Limb (tissue), 2 donors: ENCODE data around the gene TEC.
"Not testable (repeated sequence)": the region's sequence is repeated elsewhere in the genome, so short reads cannot be mapped to it uniquely, and the experiment has no call there.

Experiments used
- DNase-seq, 2 donors: peaks; one replicate each; pipeline ENCODE4 v3.0.0-alpha.2; 2016; ENCODE audit errors: extremely low spot score in 2 of 2

Gene TEC

DNA sequence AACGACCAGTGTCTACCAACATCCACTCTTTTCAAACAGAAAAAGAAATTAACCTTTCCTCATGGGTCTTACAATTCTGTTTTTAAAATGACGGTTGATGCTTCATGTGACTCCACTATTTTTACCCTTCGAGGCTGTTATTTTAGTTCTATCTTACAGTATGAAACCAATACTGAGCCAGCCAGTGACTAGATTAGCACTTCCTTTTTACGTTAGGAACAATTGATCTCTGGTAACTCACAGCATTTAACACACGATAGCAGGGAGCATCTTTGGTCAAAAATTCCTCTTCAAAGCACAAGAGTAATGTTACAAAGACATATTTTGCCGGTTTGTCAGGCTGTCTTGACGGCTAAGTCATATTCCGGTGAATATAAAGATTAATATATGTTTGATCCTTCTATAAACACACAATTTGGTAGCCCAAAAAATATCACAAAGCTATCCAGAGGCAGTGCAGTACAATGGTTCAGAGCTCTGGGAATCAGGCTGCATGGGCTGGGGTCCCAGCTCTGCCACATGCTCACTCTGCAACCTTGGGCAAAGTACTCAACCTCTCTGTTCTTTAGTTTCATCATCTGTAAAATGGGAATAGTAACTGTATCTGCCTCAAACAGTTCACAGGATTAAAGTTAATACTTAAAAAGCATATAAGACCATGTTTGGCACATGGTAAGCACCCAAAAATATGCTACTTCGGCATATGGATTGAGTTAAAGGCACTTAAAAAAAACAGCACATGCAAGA lies 72.7 kb downstream of the TEC start:
- no peak for DNase-seq

DNA sequence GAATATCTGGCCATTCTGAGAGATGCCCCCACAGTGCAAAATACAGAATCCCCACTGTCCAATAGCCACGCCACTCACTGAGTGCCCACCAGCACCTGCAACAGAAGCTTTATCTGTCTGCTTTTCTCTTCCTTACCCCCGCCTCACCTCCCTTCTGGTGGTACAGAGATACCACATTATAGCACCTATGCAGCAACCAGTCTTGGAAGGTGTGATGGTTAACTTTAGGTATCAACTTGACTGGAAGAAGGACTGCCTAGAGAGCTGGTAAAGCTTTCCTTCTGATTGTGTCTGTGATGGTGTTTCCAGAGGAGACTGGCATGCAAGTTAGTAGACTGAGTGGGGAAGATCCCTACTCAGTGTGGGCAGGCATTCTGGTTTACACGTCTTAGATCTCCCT lies 73.8 kb downstream of the TEC start:
- DNase-seq = no peak

DNA sequence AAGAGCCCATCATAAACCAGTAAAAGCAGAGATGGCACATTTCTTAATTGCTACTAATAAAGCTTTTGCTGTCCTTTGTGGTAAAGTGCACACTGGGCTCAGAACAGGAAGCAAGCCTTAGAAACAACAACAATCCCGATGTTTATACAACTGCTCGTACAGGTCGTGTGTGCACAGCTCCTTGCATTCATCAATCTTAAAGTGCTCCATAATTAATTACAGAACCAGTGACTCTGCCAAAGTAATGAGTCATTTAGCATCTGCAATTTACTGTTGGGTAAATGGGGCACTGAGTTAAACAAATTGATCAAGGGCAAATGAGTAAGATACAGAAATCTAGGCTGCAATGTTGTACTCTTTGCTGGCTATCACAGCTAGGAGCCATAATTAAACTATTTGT lies 74.3 kb downstream of the TEC start:
- no peak for DNase-seq

DNA sequence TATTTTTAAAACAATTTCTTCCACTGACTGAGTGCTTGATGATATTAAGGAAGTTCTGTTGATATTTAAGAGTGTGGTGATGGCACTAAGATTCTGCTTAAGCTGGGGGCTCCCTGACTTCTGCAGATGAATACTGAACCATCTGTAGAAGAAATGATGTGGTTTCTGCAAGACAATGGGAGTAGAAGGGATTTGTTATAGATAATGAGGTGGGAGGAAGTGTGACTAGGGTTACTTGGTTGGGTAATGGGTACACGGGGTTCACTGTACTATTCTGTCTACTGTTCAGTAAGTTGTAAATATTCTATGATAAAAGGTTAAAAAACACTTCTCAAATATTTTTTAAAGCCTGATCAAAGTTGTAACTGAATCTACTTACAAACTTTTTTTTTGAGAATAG lies 74.7 kb downstream of the TEC start:
- no peak for DNase-seq

DNA sequence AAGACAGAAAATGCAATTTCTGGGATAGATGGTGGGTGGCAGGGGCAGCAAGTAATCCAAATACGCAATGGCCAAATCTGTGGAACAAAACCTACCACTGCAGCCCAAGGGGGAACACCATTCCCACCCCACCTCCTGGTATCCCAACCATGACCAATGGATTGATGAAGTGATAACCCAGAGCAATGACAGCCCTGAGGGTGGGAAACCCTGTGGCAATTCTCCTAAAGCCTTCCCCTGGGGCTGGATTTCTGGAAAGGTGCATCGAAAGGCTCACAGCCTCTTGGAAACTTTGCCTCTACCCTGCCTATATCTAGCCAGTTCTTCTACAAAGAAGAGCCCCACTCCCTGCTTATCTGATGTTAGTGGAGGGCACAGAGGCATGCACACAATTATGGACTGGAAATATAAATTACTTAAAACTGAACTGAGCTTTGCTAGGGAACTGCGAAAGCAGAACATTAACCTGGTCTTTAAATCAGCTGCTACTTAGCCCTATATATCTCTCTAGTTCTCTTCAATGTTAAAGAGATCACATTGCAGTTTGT lies 75.6 kb downstream of the TEC start:
- DNase-seq = no peak

DNA sequence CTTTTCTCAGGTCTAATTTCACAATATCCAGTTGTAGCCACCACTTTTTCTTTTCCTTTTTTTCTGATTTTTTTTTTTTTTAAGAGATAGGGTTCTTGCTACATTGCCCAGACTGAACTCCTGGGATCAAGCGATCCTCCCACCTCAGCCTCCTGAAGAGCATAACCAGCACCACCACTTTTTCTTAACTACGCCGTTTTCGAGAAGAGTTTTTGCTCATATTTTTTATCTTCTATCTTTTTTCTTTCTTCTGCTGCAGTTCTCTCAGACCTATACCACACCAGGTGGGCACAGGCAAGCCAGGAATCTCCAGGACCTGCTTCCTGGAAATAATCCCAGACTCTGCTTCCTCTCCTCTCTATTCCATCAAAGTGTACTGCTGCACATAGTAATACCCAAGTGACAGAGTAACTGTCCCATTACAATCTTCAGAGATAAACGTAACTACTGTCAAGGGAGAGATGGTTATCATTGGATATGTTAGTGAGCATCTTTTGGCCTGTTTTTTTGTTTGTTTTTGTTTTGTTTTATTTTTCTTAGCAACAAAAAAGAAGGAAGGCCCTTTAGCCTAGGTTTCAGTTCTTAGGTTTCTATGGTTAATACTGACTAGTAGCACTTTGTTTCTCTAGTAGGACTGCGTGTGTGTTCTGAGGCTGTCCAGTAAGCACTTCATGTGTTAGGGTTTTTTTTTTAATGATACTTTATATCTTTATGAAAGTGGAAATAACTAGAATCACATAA lies 76.4 kb downstream of the TEC start:
- DNase-seq = no peak

DNA sequence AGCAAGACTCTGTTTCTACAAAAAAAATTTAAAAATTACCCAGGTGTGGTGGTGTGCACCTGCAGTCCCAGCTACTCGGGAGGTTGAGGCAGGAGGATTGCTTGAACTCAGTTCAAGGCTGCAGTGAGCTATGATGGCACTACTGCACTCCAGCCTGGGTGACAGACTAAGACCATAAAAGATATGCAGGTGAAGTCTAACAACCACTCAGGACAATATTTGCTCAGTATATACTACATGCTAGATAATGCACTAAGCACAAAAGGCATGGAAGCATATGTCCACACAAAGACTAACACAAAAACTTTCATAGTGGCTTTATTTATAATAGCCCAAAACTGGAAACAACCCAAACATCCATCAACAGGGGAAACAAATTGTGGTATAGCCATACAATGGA lies 77.9 kb downstream of the TEC start:
- no peak for DNase-seq

DNA sequence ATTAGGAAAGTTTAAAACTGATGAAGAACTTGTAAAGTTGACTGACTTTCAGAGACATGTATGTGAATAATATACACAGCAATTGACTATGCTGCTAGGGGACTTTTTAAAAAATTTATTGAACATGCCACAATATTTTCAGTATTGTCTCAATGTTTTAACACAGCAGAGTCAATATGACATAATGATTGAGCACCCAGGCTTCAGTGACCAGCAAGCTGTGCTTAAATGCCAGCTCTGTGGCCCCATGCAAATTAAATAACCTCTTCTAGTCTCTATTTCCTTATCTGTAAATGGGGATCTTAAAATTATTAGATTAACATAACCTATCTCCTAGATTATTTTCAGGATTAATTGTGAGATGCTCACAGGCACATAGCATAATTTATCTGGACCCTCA lies 78.8 kb downstream of the TEC start:
- DNase-seq = no peak

DNA sequence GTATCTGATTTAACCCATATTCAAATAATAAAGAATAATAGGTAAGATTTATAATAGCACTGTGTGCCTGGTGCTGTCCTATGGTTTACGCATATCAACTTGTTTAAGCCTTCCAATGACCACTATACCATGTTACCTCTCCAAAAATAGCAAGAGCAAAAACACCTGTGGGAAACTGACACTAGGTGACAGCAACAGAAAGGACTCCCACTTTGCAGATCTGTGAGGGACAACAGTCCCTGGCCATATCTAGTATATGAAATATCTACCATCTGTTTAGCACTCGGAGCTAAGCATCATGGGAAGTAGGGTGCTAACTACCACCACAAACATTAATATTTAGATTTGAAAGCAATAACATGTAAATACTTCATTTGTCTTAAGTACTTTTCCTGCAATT lies 79.9 kb downstream of the TEC start:
- no peak for DNase-seq

DNA sequence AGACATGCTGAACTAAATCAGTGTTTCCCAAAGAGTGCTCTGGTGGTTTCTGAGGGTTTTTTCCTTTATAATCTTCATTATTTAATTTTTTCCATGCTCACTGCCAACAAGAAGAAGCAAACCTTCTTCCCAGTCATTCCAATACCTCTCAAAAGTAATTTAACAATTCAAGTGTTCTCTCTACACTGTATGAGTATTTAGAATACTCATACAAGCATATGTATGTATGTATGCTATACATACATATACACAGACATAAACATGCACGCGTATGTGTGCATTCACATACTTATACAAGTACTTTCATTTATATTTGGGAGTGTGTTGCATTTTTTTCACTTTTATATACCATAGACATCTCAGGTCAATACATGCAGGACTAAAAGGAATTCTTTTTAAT lies 81.2 kb downstream of the TEC start:
- no peak for DNase-seq

DNA sequence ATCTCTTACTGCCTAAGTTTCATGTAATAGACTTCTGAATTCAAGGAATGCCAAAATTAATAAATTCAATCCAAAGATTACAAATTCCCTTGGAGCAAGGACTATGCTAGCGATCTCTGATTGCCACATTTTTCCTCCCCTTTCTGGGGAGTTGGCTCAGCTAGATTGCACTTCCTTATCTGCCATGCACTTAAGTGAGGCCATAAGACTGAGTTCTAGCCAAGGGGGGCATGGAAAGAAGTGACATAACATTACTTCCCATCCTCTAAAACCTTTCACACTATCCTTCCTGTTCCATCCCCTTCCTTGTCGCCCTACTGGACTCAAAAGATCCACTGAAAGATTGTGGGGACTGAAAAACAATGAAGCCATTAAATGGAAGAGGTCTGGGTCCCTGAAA lies 81.8 kb downstream of the TEC start:
- no peak for DNase-seq

DNA sequence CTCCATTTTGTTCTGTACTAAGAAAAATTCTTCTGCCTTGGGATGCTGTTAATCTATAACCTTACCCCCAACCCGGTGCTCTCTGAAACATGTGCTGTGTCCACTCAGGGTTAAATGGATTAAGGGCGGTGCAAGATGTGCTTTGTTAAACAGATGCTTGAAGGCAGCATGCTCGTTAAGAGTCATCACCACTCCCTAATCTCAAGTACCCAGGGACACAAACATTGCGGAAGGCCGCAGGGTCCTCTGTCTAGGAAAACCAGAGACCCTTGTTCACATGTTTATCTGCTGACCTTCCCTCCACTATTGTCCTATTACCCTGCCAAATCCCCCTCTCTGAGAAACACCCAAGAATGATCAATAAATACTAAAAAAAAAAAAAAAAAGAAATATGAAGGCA lies 82.6 kb downstream of the TEC start:
- DNase-seq = not testable (repeated sequence)

DNA sequence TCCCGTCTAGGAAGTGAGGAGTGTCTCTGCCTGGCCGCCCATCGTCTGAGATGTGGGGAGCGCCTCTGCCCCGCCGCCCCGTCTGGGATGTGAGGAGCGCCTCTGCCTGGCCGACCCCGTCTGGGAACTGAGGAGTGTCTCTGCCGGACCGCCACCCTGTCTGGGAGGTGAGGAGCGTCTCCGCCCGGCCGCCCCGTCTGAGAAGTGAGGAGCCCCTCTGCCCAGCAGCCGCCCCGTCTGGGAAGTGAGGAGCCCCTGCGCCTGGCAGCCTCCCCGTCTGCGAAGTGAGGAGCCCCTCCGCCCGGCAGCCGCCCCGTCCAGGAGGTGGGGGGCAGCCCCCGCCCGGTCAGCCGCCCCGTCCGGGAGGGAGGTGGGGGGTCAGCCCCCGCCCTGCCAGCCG lies 83.2 kb downstream of the TEC start:
- not testable (repeated sequence) for DNase-seq

DNA sequence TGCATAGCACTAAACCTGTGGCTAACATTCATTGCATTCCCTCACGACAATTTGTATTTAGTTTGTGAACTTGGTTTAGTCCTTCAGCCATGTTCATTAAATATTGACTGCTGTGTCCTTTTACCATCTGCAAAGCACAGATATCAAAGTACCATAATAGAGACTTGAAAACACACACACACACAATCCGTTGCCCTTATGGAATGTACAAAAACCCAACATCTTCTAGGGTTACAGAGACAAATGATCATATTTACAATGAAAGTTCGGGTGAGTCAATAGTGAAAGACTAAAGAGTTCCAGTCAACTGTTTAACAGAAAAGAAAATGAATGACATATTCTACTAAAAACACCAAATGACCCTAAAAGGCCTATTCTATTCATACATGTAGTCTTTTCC lies 84.8 kb downstream of the TEC start:
- DNase-seq = no peak

DNA sequence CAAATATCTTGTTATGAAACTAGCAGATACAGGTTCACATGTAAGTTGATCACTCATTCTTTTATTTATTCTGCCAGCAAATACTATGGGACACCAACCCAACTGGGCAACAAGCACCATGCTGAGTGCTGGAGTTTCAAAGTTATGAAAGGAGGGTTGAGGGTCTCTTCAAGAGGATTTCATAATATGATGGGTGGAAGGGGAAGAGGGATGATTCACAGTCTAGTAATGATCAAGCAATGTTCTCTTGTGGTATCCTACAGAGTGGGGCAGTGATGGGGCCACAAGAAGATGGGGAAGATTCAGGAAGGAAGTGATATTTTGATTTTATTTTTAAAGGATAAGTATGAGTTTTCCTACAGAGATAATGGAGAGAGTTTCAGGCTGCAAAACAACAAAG lies 89.4 kb downstream of the TEC start:
- DNase-seq = no peak

DNA sequence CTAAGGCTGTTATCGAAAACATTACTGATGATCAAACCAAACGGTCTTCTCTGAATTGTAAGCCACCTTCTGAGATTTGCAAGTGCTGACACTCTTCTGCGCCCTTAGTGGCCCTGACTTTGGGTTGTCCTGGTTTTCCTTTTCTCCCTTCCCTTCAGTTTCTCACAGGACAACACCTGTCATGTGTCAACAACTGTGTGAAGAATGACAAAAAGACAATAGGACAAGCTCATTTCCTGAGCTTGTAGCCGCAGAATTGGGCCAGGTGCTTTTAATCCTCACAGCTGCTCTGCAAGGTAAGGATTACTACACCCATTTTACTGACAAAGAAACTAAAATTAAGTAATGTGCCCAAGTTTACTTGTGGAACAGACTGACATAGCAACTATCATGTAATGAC lies 90.7 kb downstream of the TEC start:
- DNase-seq = no peak

DNA sequence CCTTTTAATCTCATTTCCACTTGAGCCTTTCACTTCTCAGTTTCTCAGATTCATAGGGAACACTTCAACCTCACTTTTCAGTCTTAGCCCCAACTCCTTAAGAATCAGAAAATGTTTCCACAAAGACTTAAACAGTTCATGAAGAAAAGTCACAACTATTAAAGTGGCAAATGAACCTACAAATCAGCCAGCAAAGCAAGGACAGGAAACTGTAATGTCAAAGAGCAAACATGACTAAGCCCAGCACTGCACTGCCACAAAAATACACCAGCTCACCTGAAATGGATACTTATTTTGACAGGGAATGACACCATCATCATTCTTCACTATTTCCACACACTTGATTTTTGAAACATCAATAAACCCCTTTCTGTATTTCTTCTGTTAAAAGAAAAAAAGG lies 93.8 kb downstream of the TEC start:
- no peak for DNase-seq

DNA sequence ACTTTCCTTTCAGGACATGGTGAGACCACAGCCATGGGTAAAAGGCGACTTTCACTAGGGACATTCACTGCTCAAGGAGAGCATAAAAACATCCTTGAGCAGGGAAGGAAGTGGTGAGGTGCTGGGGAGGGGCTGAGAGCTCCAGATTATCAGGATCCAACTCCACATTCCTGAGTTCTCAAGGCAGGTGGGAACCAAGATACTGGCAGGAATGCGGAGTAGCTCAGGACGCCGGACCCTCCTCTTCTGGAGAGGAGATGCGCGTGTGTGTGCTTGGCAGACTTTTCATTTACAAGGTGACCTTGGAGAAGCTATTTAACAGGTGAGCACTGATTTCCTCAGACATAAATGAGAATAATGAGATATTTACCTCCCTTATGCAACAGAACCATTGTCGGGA lies 94.3 kb downstream of the TEC start:
- DNase-seq = no peak

DNA sequence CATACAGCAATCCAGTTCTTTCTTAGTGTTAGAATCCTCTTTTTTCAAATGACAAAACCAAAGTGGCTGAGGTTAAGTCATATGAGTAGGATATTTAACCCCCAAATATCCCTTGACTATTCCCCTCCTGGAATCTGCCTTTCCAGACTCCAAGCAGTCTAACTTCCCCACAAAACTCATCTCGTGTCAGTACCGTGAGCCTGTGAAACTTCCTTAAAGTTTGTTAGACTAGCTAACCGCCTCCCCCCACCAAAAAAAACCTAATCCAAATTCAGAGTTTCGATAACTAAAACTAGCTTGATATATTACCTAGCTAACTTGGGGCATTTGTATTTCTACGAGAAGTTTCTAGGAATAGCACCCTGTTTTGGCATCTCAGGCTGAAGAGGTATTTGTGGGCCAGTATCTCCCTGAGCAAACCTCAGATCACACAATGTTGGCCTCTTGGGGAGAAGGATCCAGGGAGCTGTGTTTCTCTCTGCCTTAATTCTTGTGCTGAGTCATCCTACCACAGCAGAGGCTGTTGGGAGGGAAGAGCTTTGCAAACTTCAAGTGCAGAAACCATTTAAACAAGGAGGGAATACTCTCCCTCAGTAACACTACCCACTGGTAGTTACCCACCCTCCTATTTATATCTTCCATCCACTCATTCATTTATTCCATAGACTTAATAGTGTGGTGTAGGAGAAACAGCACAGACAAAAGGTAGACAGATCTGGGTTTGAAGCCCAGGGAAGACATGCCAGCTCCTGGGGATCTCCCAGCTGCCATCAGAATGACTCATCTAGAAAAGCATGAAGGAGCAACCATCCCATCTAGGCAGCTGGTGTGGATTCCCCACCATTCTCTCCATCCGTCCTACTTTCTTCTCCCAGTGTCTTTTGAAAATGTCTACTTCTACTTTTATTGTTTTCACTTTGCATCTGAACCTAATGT lies 96.3 kb downstream of the TEC start:
- DNase-seq = no peak

DNA sequence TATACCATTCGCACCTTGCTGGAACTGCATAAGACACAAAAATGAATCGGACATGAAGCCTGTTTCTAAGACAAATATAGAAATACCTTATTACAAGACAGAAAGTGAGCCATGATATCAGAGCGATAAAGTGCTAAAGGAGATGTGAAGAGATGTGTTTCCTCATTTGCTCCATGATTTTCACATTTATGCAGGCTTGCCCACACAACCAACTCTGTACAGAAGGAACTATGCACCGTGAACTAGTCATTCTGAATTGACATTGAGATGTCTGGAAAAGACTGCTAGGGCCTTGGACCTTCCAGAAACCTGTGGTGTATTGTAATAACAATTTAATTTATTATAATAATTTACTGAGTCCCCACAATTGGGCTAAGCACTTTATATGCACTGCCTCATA lies 97.0 kb downstream of the TEC start:
- DNase-seq = no peak

DNA sequence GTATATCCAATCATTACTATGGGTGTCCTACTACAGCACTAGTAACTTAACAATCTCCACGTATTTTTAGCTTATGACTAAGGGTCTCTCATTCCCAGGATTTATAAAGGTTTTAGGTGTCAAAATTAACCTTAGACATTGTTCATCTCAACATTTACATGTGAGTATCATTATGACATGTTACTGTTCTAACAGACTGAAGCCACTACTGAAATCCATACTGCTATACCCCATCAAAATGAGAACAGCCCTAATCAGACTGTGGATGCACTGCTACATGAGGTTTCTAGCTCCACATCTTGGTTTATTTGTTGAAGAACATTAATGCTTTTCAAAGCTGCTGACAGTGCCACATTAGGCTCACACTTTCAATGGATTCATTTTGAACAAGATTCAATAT lies 100.0 kb downstream of the TEC start:
- no peak for DNase-seq
